MM.1S (cell line): ENCODE measurements around the gene CDK17.

Experiments
- DNase-seq: peaks from one replicate; pipeline ENCODE4 v3.0.0-alpha.2; 2015
- H2AFZ ChIP-seq: fragments of 300-600 bp; sonication (generic); 2 replicates; pipeline ENCODE4 v1.6.0; 2016; ENCODE audit warnings: antibody characterized with exemption, low read length
- H3F3A ChIP-seq: fragments of 300-600 bp; sonication (generic); 2 replicates; pipeline ENCODE4 v1.6.1; 2016; ENCODE audit warnings: mild to moderate bottlenecking, antibody characterized with exemption, low read length, moderate library complexity, mixed read lengths; ENCODE audit not compliant: insufficient read depth
- H3K27ac ChIP-seq: fragments of 300-600 bp; sonication (generic); 2 replicates; pipeline ENCODE4 v1.5.1; 2016; ENCODE audit warnings: mild to moderate bottlenecking, low read length
- H3K27me3 ChIP-seq: fragments of 300-600 bp; sonication (generic); replicated peaks from 2 replicates; pipeline ENCODE4 v1.6.0; 2016; ENCODE audit warnings: low read length; ENCODE audit not compliant: insufficient read depth
- H3K36me3 ChIP-seq: fragments of 300-600 bp; sonication (generic); replicated peaks from 2 replicates; pipeline ENCODE4 v1.6.1; 2016; ENCODE audit warnings: mild to moderate bottlenecking, low read length, mixed read lengths; ENCODE audit not compliant: insufficient read depth
- H3K4me1 ChIP-seq: fragments of 300-600 bp; sonication (generic); 2 replicates; pipeline ENCODE4 v1.6.1; 2016; ENCODE audit warnings: low read length, mixed read lengths
- H3K4me2 ChIP-seq: fragments of 300-600 bp; sonication (generic); 2 replicates; pipeline ENCODE4 v1.6.0; 2016; ENCODE audit warnings: low read depth, low read length
- H3K4me3 ChIP-seq: fragments of 300-600 bp; sonication (generic); 2 replicates; pipeline ENCODE4 v1.5.1; 2016; ENCODE audit warnings: low read length, mixed read lengths
- H3K79me2 ChIP-seq: fragments of 300-600 bp; sonication (generic); 2 replicates; pipeline ENCODE4 v1.6.1; 2016; ENCODE audit warnings: mixed run types, low read length, mixed read lengths
- H3K9ac ChIP-seq: fragments of 300-600 bp; sonication (generic); 2 replicates; pipeline ENCODE4 v1.6.1; 2016; ENCODE audit warnings: low read length, mixed read lengths
- H3K9me2 ChIP-seq: fragments of 300-600 bp; sonication (generic); replicated peaks from 2 replicates; pipeline ENCODE4 v1.6.1; 2016; ENCODE audit warnings: mild to moderate bottlenecking, low read length, mixed read lengths; ENCODE audit not compliant: insufficient read depth
- H3K9me3 ChIP-seq: fragments of 300-600 bp; sonication (generic); replicated peaks from 2 replicates; pipeline ENCODE4 v1.6.1; 2016; ENCODE audit warnings: mild to moderate bottlenecking, low read length, mixed read lengths; ENCODE audit not compliant: insufficient read depth
- H4K20me1 ChIP-seq: fragments of 300-600 bp; sonication (generic); 2 replicates; pipeline ENCODE4 v1.6.1; 2016; ENCODE audit warnings: mild to moderate bottlenecking, low read length, moderate library complexity, mixed read lengths; ENCODE audit not compliant: insufficient read depth
- CTCF ChIP-seq: fragments of 300-600 bp; sonication (generic); IDR thresholded peaks from 2 replicates; pipeline ENCODE4 v1.5.1; 2016; ENCODE audit warnings: antibody characterized with exemption, low read length, mixed read lengths
- EZH2 ChIP-seq: fragments of 300-600 bp; sonication (generic); optimal IDR thresholded peaks from 2 replicates; pipeline ENCODE3; 2017; ENCODE audit warnings: low read depth, mild to moderate bottlenecking, antibody characterized with exemption, low read length, mixed read lengths
- EZH2phosphoT487 ChIP-seq: fragments of 300-600 bp; sonication (generic); IDR thresholded peaks from 2 replicates; pipeline ENCODE4 v1.6.1; 2018; ENCODE audit warnings: antibody characterized with exemption, low read length

CDK17 gene

GRCh38 chr12:96327346-96327745 lies 72.9 kb downstream of the CDK17 start:
- no peak overlapping the region for H3K9ac ChIP-seq
- no peaks in the 10 kb centered on the region for H3K4me1 ChIP-seq
- H3F3A ChIP-seq: no peaks in the 10 kb centered on the region
- no peaks in the 10 kb centered on the region for H3K9me2 ChIP-seq
- no peak overlapping the region for H3K4me3 ChIP-seq
- no peaks in the 10 kb centered on the region for H3K27me3 ChIP-seq
- H3K4me2 ChIP-seq: no peak overlapping the region
- no peaks in the 10 kb centered on the region for H4K20me1 ChIP-seq
- no peak overlapping the region for H3K27ac ChIP-seq
- H3K36me3 ChIP-seq: no peaks in the 10 kb centered on the region
- no peaks in the 10 kb centered on the region for H3K9me3 ChIP-seq
- DNase-seq: no peak
- H2AFZ ChIP-seq: no peak overlapping the region
- no peak for TF ChIP-seq EZH2phosphoT487
- no peak for TF ChIP-seq EZH2
- no peak for TF ChIP-seq CTCF
- peaks cover 9% of the 10 kb centered on the region; the same call in 1 of the 2 replicates for H3K79me2 ChIP-seq

- TF ChIP-seq EZH2 (no peak), EZH2phosphoT487 (no peak), CTCF (no peak)
- H3K9me3 ChIP-seq: no peaks in the 10 kb centered on the region
- no peaks in the 10 kb centered on the region for H3K4me1 ChIP-seq
- no peaks in the 10 kb centered on the region for H4K20me1 ChIP-seq
- H3K27me3 ChIP-seq: no peaks in the 10 kb centered on the region
- no peak overlapping the region for H3K4me2 ChIP-seq
- H3K9me2 ChIP-seq: no peaks in the 10 kb centered on the region
- H3K79me2 ChIP-seq: peaks cover 12% of the 10 kb centered on the region; the same call in 1 of the 2 replicates
- H3F3A ChIP-seq: no peaks in the 10 kb centered on the region
- no peak overlapping the region for H3K4me3 ChIP-seq
- H2AFZ ChIP-seq: no peak overlapping the region
- no peak overlapping the region for H3K9ac ChIP-seq
- no peak overlapping the region for H3K27ac ChIP-seq
- H3K36me3 ChIP-seq: no peaks in the 10 kb centered on the region
- no peak for DNase-seq
Observed at GRCh38 chr12:96326628-96327227, 73.5 kb downstream of the CDK17 start.

- Histone ChIP-seq H3K4me3 (no peak overlapping the region), H2AFZ (no peak overlapping the region), H3K27ac (no peak overlapping the region), H3K4me1 (no peaks in the 10 kb centered on the region), H3K9ac (no peak overlapping the region), H3K4me2 (no peak overlapping the region), H3K36me3 (no peaks in the 10 kb centered on the region), H3K79me2 (peaks cover 3% of the 10 kb centered on the region; the same call in 1 of the 2 replicates), H3F3A (no peaks in the 10 kb centered on the region), H4K20me1 (no peaks in the 10 kb centered on the region), H3K27me3 (no peaks in the 10 kb centered on the region), H3K9me3 (no peaks in the 10 kb centered on the region), H3K9me2 (no peaks in the 10 kb centered on the region)
- no peak for TF ChIP-seq CTCF
- TF ChIP-seq EZH2: no peak
- no peak for TF ChIP-seq EZH2phosphoT487
- DNase-seq: no peak
Observed at GRCh38 chr12:96323906-96324305, 76.3 kb downstream of the CDK17 start.
